H9 (cell line): ENCODE data around the gene PATE2. TPM values are rescaled to one million over a fixed set of nuclear protein-coding genes. Genes with fewer than 3 reads are reported as not detected.

Source experiments
- DNase-seq: peaks from one replicate; pipeline ENCODE4 v3.0.0-alpha.2; 2017
- H2AFZ ChIP-seq: one replicate; pipeline ENCODE4 v1.6.1; 2013; ENCODE audit warnings: mild to moderate bottlenecking, low read length, control low read depth, moderate library complexity
- H2AK5ac ChIP-seq: 2 replicates; pipeline ENCODE4 v1.6.1; 2013; ENCODE audit warnings: low read length, control low read depth, mixed read lengths; ENCODE audit not compliant: insufficient read length
- H2BK120ac ChIP-seq: one replicate; pipeline ENCODE4 v1.6.1; 2013; ENCODE audit warnings: low read depth, mild to moderate bottlenecking, low read length, control low read depth, inconsistent platforms; ENCODE audit not compliant: poor library complexity, severe bottlenecking
- H2BK12ac ChIP-seq: 2 replicates; pipeline ENCODE4 v1.6.1; 2013; ENCODE audit warnings: low read length, control low read depth, mixed read lengths, low read depth; ENCODE audit not compliant: insufficient read length
- H2BK15ac ChIP-seq: 2 replicates; pipeline ENCODE4 v1.6.1; 2013; ENCODE audit warnings: low read depth, low read length, control low read depth
- H2BK20ac ChIP-seq: one replicate; pipeline ENCODE4 v1.6.1; 2013; ENCODE audit warnings: low read depth, mild to moderate bottlenecking, low read length, control low read depth, inconsistent platforms; ENCODE audit not compliant: poor library complexity, severe bottlenecking
- H2BK5ac ChIP-seq: 2 replicates; pipeline ENCODE4 v1.6.1; 2013; ENCODE audit warnings: low read length, control low read depth, mixed read lengths; ENCODE audit not compliant: insufficient read length
- H3K14ac ChIP-seq: 2 replicates; pipeline ENCODE4 v1.6.1; 2013; ENCODE audit warnings: low read length, control low read depth; ENCODE audit not compliant: insufficient read depth
- H3K18ac ChIP-seq: 2 replicates; pipeline ENCODE4 v1.6.1; 2013; ENCODE audit warnings: low read depth, mild to moderate bottlenecking, mixed read lengths, low read length, control low read depth; ENCODE audit not compliant: insufficient read length
- H3K23ac ChIP-seq: 2 replicates; pipeline ENCODE4 v1.6.1; 2013; ENCODE audit warnings: low read length, control low read depth, mixed read lengths, low read depth; ENCODE audit not compliant: insufficient read length
- H3K23me2 ChIP-seq: 2 replicates; pipeline ENCODE4 v1.6.1; 2013; ENCODE audit warnings: low read depth, mild to moderate bottlenecking, mixed read lengths, low read length, control low read depth; ENCODE audit not compliant: insufficient read length, poor library complexity, severe bottlenecking
- H3K27ac ChIP-seq: 2 replicates; pipeline ENCODE4 v1.5.1; 2013; ENCODE audit warnings: low read length, control low read depth, mixed read lengths, low read depth; ENCODE audit not compliant: insufficient read length
- H3K27me3 ChIP-seq: 2 replicates; pipeline ENCODE4 v1.6.1; 2013; ENCODE audit warnings: low read length, control low read depth, inconsistent platforms; ENCODE audit not compliant: insufficient read depth
- H3K4ac ChIP-seq: 2 replicates; pipeline ENCODE4 v1.6.1; 2013; ENCODE audit warnings: low read depth, mild to moderate bottlenecking, control low read depth, inconsistent platforms, low read length, moderate library complexity
- H3K4me1 ChIP-seq: 2 replicates; pipeline ENCODE4 v1.6.1; 2013; ENCODE audit warnings: low read length, control low read depth, inconsistent platforms; ENCODE audit not compliant: insufficient read depth
- H3K4me2 ChIP-seq: 2 replicates; pipeline ENCODE4 v1.6.1; 2013; ENCODE audit warnings: low read length, control low read depth, mixed read lengths; ENCODE audit not compliant: insufficient read length, insufficient read depth
- H3K56ac ChIP-seq: 2 replicates; pipeline ENCODE4 v1.6.1; 2013; ENCODE audit warnings: low read depth, mild to moderate bottlenecking, mixed read lengths, low read length, control low read depth; ENCODE audit not compliant: insufficient read length
- H3K79me1 ChIP-seq: 2 replicates; pipeline ENCODE4 v1.6.1; 2013; ENCODE audit warnings: low read depth, mild to moderate bottlenecking, moderate library complexity, low read length, control low read depth, inconsistent platforms; ENCODE audit not compliant: insufficient read depth, poor library complexity, severe bottlenecking
- H3K79me2 ChIP-seq: 2 replicates; pipeline ENCODE4 v1.6.1; 2013; ENCODE audit warnings: low read length, control low read depth, inconsistent platforms; ENCODE audit not compliant: insufficient read depth
- H3K9ac ChIP-seq: 2 replicates; pipeline ENCODE4 v1.6.1; 2013; ENCODE audit warnings: low read length, control low read depth, mixed read lengths; ENCODE audit not compliant: insufficient read length; ENCODE audit errors: extremely low read depth
- H3K9me3 ChIP-seq: one replicate; pipeline ENCODE4 v1.6.1; 2013; ENCODE audit warnings: low read depth, low read length, inconsistent platforms; ENCODE audit not compliant: control insufficient read depth
- H3T11ph ChIP-seq: one replicate; pipeline ENCODE4 v1.6.1; 2013; ENCODE audit warnings: mild to moderate bottlenecking, low read length, control low read depth, inconsistent platforms
- H4K20me1 ChIP-seq: one replicate; pipeline ENCODE4 v1.6.1; 2013; ENCODE audit not compliant: control insufficient read depth, insufficient read length, insufficient read depth
- H4K5ac ChIP-seq: 2 replicates; pipeline ENCODE4 v1.6.1; 2013; ENCODE audit warnings: low read depth, mild to moderate bottlenecking, mixed read lengths, low read length, control low read depth; ENCODE audit not compliant: insufficient read length
- H4K8ac ChIP-seq: replicated peaks from 2 replicates; pipeline ENCODE4 v1.6.1; 2013; ENCODE audit warnings: low read length, control low read depth, mixed read lengths, low read depth; ENCODE audit not compliant: insufficient read length
- H4K91ac ChIP-seq: 2 replicates; pipeline ENCODE4 v1.6.1; 2013; ENCODE audit warnings: low read depth, mild to moderate bottlenecking, moderate library complexity, mixed read lengths, low read length, control low read depth; ENCODE audit not compliant: insufficient read length
- H3K27ac Mint-ChIP-seq, 3 experiments: 2 replicates in 2 of 3; 3 replicates in 1 of 3; pipeline ENCODE4 v1.8.0; 2020 to 2021; ENCODE audit warnings: mixed read lengths in 3 of 3, mild to moderate bottlenecking in 1 of 3, moderate library complexity in 1 of 3
- H3K27me3 Mint-ChIP-seq: 2 replicates; pipeline ENCODE4 v1.8.0; 2021; ENCODE audit warnings: low read depth, mild to moderate bottlenecking, moderate library complexity, mixed read lengths
- H3K36me3 Mint-ChIP-seq, 3 experiments: 2 replicates in 2 of 3; 3 replicates in 1 of 3; pipeline ENCODE4 v1.8.0; 2020 to 2021; ENCODE audit warnings: low read depth in 3 of 3, mixed read lengths in 3 of 3; ENCODE audit not compliant: insufficient read depth in 1 of 3
- H3K4me1 Mint-ChIP-seq, 2 experiments: 2 replicates each; pipeline ENCODE4 v1.8.0; 2020; ENCODE audit warnings: mixed read lengths in 2 of 2
- H3K4me3 Mint-ChIP-seq, 2 experiments: 2 replicates in 1 of 2; 3 replicates in 1 of 2; pipeline ENCODE4 v1.8.0; 2020 to 2021; ENCODE audit warnings: mild to moderate bottlenecking in 2 of 2, mixed read lengths in 2 of 2, moderate library complexity in 1 of 2
- H3K9me3 Mint-ChIP-seq, 2 experiments: 2 replicates in 1 of 2; 3 replicates in 1 of 2; pipeline ENCODE4 v1.8.0; 2020; ENCODE audit warnings: mild to moderate bottlenecking in 2 of 2, mixed read lengths in 2 of 2, moderate library complexity in 1 of 2
- WGBS: extraction: QIAGEN DNeasy Blood & Tissue Kit; methylation state at CpG from one replicate; pipeline ENCODE4 v1.1.7; 2013; ENCODE audit warnings: missing lambda C conversion rate, low lambda C conversion rate, mixed read lengths; ENCODE audit not compliant: insufficient read length; ENCODE audit errors: extremely low coverage; 5-methylcytosine and 5-hydroxymethylcytosine counted together
- total RNA-seq: library from RNA; stranded (reverse); gene quantifications from 2 replicates; pipeline ENCODE4 v1.2.1, GENCODE V29; 2021
- TF ChIP-seq, protein P1 (sequence below): fragments of 200-600 bp; sonication (generic); conservative IDR thresholded peaks from 3 replicates; pipeline ENCODE4 v1.8.0; 2021; ENCODE audit warnings: antibody characterized with exemption, mild to moderate bottlenecking

Gene PATE2
- total RNA-seq, 1 experiment from 2014 or later: 0.17 TPM

GRCh38 chr11:125770583-125770982, 8.0 kb downstream of the PATE2 start:
- Histone ChIP-seq H3K4ac (no peak overlapping the region), H3K27ac (no peak overlapping the region), H4K5ac (no peak overlapping the region), H2BK15ac (no peak overlapping the region), H3K79me1 (no peaks in the 10 kb centered on the region), H2AK5ac (no peak overlapping the region), H3K4me2 (no peak overlapping the region), H4K20me1 (no peaks in the 10 kb centered on the region), H4K91ac (no peak overlapping the region), H3K23me2 (no peaks in the 10 kb centered on the region), H3K14ac (no peak overlapping the region), H3K27me3 (no peaks in the 10 kb centered on the region), H3K23ac (no peak overlapping the region), H2BK20ac (no peak overlapping the region), H3K9me3 (no peaks in the 10 kb centered on the region), H3K79me2 (no peaks in the 10 kb centered on the region), H2BK12ac (no peak overlapping the region), H4K8ac (no peak overlapping the region), H2AFZ (no peak overlapping the region), H3K18ac (no peak overlapping the region), H3K4me1 (no peaks in the 10 kb centered on the region), H2BK120ac (no peak overlapping the region), H3T11ph (no peak overlapping the region), H3K9ac (no peak overlapping the region), H2BK5ac (no peak overlapping the region), H3K56ac (no peak overlapping the region)
- no peak for DNase-seq
- WGBS: no CpG with 5 or more reads among the region's 2 CpGs
- Mint-ChIP-seq H3K9me3 (no peaks in the 10 kb centered on the region), H3K27ac (no peak overlapping the region), H3K4me3 (no peak overlapping the region), H3K27me3 (peaks cover 11% of the 10 kb centered on the region), H3K36me3 (no peaks in the 10 kb centered on the region), H3K4me1 (peaks cover 2 to 5% of the 10 kb centered on the region in 2 experiments)
- TF ChIP-seq, protein P1, sequence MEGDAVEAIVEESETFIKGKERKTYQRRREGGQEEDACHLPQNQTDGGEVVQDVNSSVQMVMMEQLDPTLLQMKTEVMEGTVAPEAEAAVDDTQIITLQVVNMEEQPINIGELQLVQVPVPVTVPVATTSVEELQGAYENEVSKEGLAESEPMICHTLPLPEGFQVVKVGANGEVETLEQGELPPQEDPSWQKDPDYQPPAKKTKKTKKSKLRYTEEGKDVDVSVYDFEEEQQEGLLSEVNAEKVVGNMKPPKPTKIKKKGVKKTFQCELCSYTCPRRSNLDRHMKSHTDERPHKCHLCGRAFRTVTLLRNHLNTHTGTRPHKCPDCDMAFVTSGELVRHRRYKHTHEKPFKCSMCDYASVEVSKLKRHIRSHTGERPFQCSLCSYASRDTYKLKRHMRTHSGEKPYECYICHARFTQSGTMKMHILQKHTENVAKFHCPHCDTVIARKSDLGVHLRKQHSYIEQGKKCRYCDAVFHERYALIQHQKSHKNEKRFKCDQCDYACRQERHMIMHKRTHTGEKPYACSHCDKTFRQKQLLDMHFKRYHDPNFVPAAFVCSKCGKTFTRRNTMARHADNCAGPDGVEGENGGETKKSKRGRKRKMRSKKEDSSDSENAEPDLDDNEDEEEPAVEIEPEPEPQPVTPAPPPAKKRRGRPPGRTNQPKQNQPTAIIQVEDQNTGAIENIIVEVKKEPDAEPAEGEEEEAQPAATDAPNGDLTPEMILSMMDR: no peak
